H1 (cell line): ENCODE measurements around the gene PRKCD. TPM values are rescaled to one million over a fixed set of nuclear protein-coding genes. Genes with fewer than 3 reads are reported as not detected.

Experiments used
- CTCF ChIA-PET: fragments of 300-600 bp; sonication (Branson Sonifier 250); formaldehyde crosslinking; loops from one replicate; lab custom pipeline; 2021; ENCODE audit not compliant: partially characterized antibody; lab: Charles Lee
- POLR2A ChIA-PET: fragments of 300-600 bp; sonication (Branson Sonifier 250); formaldehyde crosslinking; loops from one replicate; lab custom pipeline; 2021; ENCODE audit warnings: inconsistent platforms; ENCODE audit not compliant: partially characterized antibody; lab: Charles Lee
- DNase-seq, 2 experiments: peaks; one replicate each; pipeline versions ENCODE4 v3.0.0 to v3.0.0-alpha.2; 2010 to 2022; ENCODE audit warnings: low spot score in 2 of 2, low read depth in 1 of 2, mixed read lengths in 1 of 2
- FAIRE-seq: peaks from 2 replicates; lab custom pipeline; 2011; peaks lifted over from hg19 to GRCh38; lab: Jason Lieb, UNC
- H2AFZ ChIP-seq: 2 replicates; pipeline ENCODE4 v1.8.1; 2012; ENCODE audit warnings: low read length, inconsistent platforms
- H2AK5ac ChIP-seq: 2 replicates; pipeline ENCODE4 v1.6.1; 2013; ENCODE audit warnings: low read depth, low read length
- H2BK120ac ChIP-seq: replicated peaks from 2 replicates; pipeline ENCODE3; 2013; ENCODE audit warnings: low read depth, low read length, inconsistent platforms
- H2BK12ac ChIP-seq: 2 replicates; pipeline ENCODE4 v1.6.1; 2013; ENCODE audit warnings: low read depth, low read length
- H2BK15ac ChIP-seq: 2 replicates; pipeline ENCODE4 v1.6.1; 2013; ENCODE audit warnings: low read length
- H2BK20ac ChIP-seq: 2 replicates; pipeline ENCODE4 v1.6.1; 2013; ENCODE audit warnings: low read length
- H2BK5ac ChIP-seq: 2 replicates; pipeline ENCODE4 v1.6.1; 2013; ENCODE audit warnings: low read depth, low read length
- H3K14ac ChIP-seq: 2 replicates; pipeline ENCODE4 v1.6.1; 2013; ENCODE audit warnings: inconsistent platforms; ENCODE audit not compliant: insufficient read length
- H3K18ac ChIP-seq: 2 replicates; pipeline ENCODE4 v1.6.1; 2013; ENCODE audit warnings: low read length; ENCODE audit errors: extremely low read depth
- H3K23ac ChIP-seq: 2 replicates; pipeline ENCODE4 v1.6.1; 2013; ENCODE audit warnings: inconsistent platforms; ENCODE audit not compliant: insufficient read length
- H3K23me2 ChIP-seq: 2 replicates; pipeline ENCODE4 v1.6.1; 2013; ENCODE audit warnings: low read depth, low read length
- H3K27ac ChIP-seq: 2 replicates; pipeline ENCODE4 v1.6.1; 2011; ENCODE audit warnings: low read depth, low read length, inconsistent platforms
- H3K27me3 ChIP-seq, 4 experiments: replicated peaks in 1 of 4; 1 replicate in 1 of 4; 2 replicates in 3 of 4; pipeline versions ENCODE4 v1.6.1 to v1.8.1; 2011 to 2013; ENCODE audit warnings: low read length in 3 of 4, mild to moderate bottlenecking in 3 of 4, inconsistent platforms in 2 of 4, mixed read lengths in 2 of 4, moderate library complexity in 1 of 4; ENCODE audit not compliant: control insufficient read depth in 3 of 4, insufficient read depth in 3 of 4; ENCODE audit errors: extremely low read depth in 1 of 4
- H3K36me3 ChIP-seq, 4 experiments: 2 replicates each; pipeline versions ENCODE4 v1.6.1 to v1.8.1; 2011 to 2013; ENCODE audit warnings: mild to moderate bottlenecking in 4 of 4, low read length in 3 of 4, moderate library complexity in 2 of 4, control low read depth in 1 of 4, inconsistent platforms in 1 of 4; ENCODE audit not compliant: insufficient read depth in 4 of 4, control insufficient read depth in 2 of 4
- H3K4ac ChIP-seq: replicated peaks from 2 replicates; pipeline ENCODE3; 2013; ENCODE audit warnings: low read length, low read depth, mixed read lengths, inconsistent platforms; ENCODE audit not compliant: insufficient read length
- H3K4me1 ChIP-seq, 4 experiments: replicated peaks in 1 of 4; 1 replicate in 1 of 4; 2 replicates in 3 of 4; pipeline versions ENCODE4 v1.6.1 to v1.8.1; 2011 to 2013; ENCODE audit warnings: low read length in 3 of 4, inconsistent platforms in 2 of 4, mixed read lengths in 1 of 4; ENCODE audit not compliant: insufficient read depth in 4 of 4, control insufficient read depth in 3 of 4
- H3K4me2 ChIP-seq, 2 experiments: 2 replicates each; pipeline versions ENCODE4 v1.6.1 to v1.8.1; 2011 to 2013; ENCODE audit warnings: low read depth in 2 of 2, low read length in 2 of 2, control low read depth in 1 of 2, inconsistent platforms in 1 of 2, mild to moderate bottlenecking in 1 of 2; ENCODE audit not compliant: insufficient read depth in 1 of 2
- H3K4me3 ChIP-seq, 4 experiments: fragments of 200-600, 300-600 bp in 1 of 4; sonication (generic), shearing (Covaris generic), sonication (Bioruptor Twin) in 1 of 4; 2 replicates each; pipeline versions ENCODE4 v1.5.1 to v1.8.1; 2011 to 2016; ENCODE audit warnings: low read length in 4 of 4, low read depth in 3 of 4, control low read depth in 2 of 4, inconsistent platforms in 2 of 4, mild to moderate bottlenecking in 2 of 4, mixed read lengths in 1 of 4, moderate library complexity in 1 of 4; ENCODE audit not compliant: insufficient read depth in 2 of 4; ENCODE audit errors: extremely low read depth in 1 of 4
- H3K56ac ChIP-seq: replicated peaks from 2 replicates; pipeline ENCODE3; 2013; ENCODE audit warnings: low read depth, mild to moderate bottlenecking, mixed read lengths, low read length, inconsistent platforms; ENCODE audit not compliant: insufficient read length
- H3K79me1 ChIP-seq: 2 replicates; pipeline ENCODE4 v1.6.1; 2013; ENCODE audit warnings: low read depth, low read length, control low read depth
- H3K79me2 ChIP-seq, 2 experiments: 2 replicates each; pipeline versions ENCODE4 v1.6.1 to v1.8.1; 2012 to 2013; ENCODE audit warnings: low read length in 2 of 2, mild to moderate bottlenecking in 2 of 2, inconsistent platforms in 1 of 2; ENCODE audit not compliant: insufficient read depth in 2 of 2, control insufficient read depth in 1 of 2
- H3K9ac ChIP-seq, 4 experiments: replicated peaks in 1 of 4; 1 replicate in 1 of 4; 2 replicates in 3 of 4; pipeline versions ENCODE4 v1.6.1 to v1.8.1; 2011 to 2013; ENCODE audit warnings: low read depth in 3 of 4, low read length in 3 of 4, control low read depth in 2 of 4, mild to moderate bottlenecking in 2 of 4, moderate library complexity in 2 of 4, inconsistent platforms in 1 of 4; ENCODE audit errors: extremely low read depth in 1 of 4
- H3K9me3 ChIP-seq, 2 experiments: 2 replicates each; pipeline versions ENCODE4 v1.6.1 to v1.8.1; 2012 to 2013; ENCODE audit warnings: mild to moderate bottlenecking in 2 of 2, moderate library complexity in 2 of 2, control low read depth in 1 of 2, inconsistent platforms in 1 of 2, low read depth in 1 of 2, low read length in 1 of 2, mixed read lengths in 1 of 2; ENCODE audit not compliant: insufficient read depth in 2 of 2
- H4K20me1 ChIP-seq, 2 experiments: replicated peaks in 1 of 2; 2 replicates each; pipeline versions ENCODE3 to v1.8.1; 2011 to 2013; ENCODE audit warnings: inconsistent platforms in 2 of 2, low read length in 2 of 2, mild to moderate bottlenecking in 1 of 2; ENCODE audit not compliant: insufficient read depth in 2 of 2, control insufficient read depth in 1 of 2
- H4K5ac ChIP-seq: 2 replicates; pipeline ENCODE4 v1.6.1; 2013; ENCODE audit warnings: low read length, low read depth, mixed read lengths, inconsistent platforms; ENCODE audit not compliant: insufficient read length
- H4K8ac ChIP-seq: 2 replicates; pipeline ENCODE4 v1.8.0; 2013; ENCODE audit warnings: mild to moderate bottlenecking, moderate library complexity, low read length, inconsistent platforms; ENCODE audit not compliant: insufficient read depth; ENCODE audit errors: extremely low read depth
- H4K91ac ChIP-seq: replicated peaks from 2 replicates; pipeline ENCODE3; 2013; ENCODE audit warnings: low read length, mixed read lengths, inconsistent platforms; ENCODE audit not compliant: insufficient read length
- CREB1 ChIP-seq: IDR thresholded peaks from 2 replicates; pipeline ENCODE4 v1.6.1; 2012; ENCODE audit warnings: inconsistent platforms
- EGR1 ChIP-seq: IDR thresholded peaks from 2 replicates; pipeline ENCODE4 v1.6.1; 2011; ENCODE audit warnings: low read depth, low read length, borderline replicate concordance
- GABPA ChIP-seq: IDR thresholded peaks from 2 replicates; pipeline ENCODE4 v1.6.1; 2011; ENCODE audit warnings: mild to moderate bottlenecking, low read length, moderate library complexity, borderline replicate concordance; ENCODE audit not compliant: insufficient read depth
- HDAC6 ChIP-seq: IDR thresholded peaks from one replicate; pipeline ENCODE4 v1.7.1; 2012; ENCODE audit warnings: low read depth, mild to moderate bottlenecking, inconsistent platforms, low read length, moderate library complexity
- JUND ChIP-seq: IDR thresholded peaks from 2 replicates; pipeline ENCODE4 v1.6.1; 2011; ENCODE audit warnings: mild to moderate bottlenecking, improper control_type of control experiment, low read length
- NANOG ChIP-seq: IDR thresholded peaks from 2 replicates; pipeline ENCODE4 v1.6.1; 2011; ENCODE audit warnings: low read length, low read depth, mild to moderate bottlenecking, inconsistent platforms; ENCODE audit not compliant: insufficient read depth, poor library complexity, severe bottlenecking
- PHF8 ChIP-seq: fragments of 200-600 bp; sonication (generic); conservative IDR thresholded peaks from 2 replicates; pipeline ENCODE4 v1.7.1; 2012; ENCODE audit warnings: low read depth, mild to moderate bottlenecking, inconsistent platforms, low read length, moderate library complexity
- RNF2 ChIP-seq: fragments of 200-900, 300-1000 bp; sonication (generic); IDR thresholded peaks from 2 replicates; pipeline ENCODE4 v1.7.1; 2016; ENCODE audit warnings: borderline replicate concordance, low read depth, mild to moderate bottlenecking, antibody characterized with exemption, low read length; ENCODE audit not compliant: poor library complexity, severe bottlenecking; ENCODE audit errors: missing control alignments
- SP1 ChIP-seq: IDR thresholded peaks from 2 replicates; pipeline ENCODE4 v1.6.1; 2011; ENCODE audit warnings: low read depth, low read length
- YY1 ChIP-seq: IDR thresholded peaks from 2 replicates; pipeline ENCODE4 v1.6.1; 2011; ENCODE audit warnings: low read depth, mild to moderate bottlenecking, low read length
- WGBS, 2 experiments: shearing (Covaris generic) in 1 of 2; methylation state at CpG; one replicate each; pipeline versions ENCODE4 v1.1.6 to v1.1.7; 2013 to 2015; ENCODE audit warnings: low lambda C conversion rate in 2 of 2, mixed read lengths in 2 of 2, inconsistent platforms in 1 of 2, low coverage in 1 of 2, missing lambda C conversion rate in 1 of 2; ENCODE audit not compliant: insufficient replicate concordance in 2 of 2, insufficient coverage in 1 of 2, insufficient read length in 1 of 2; ENCODE audit errors: extremely low coverage in 1 of 2, missing lambda C conversion rate in 1 of 2; 5-methylcytosine and 5-hydroxymethylcytosine counted together
- polyA plus RNA-seq, 7 experiments: library from polyadenylated mRNA; depleted of rRNA in 3 of 7; stranded (reverse) in 5 of 7; unstranded in 2 of 7; fragments of >200 nt in 5 of 7; fragments of 200-250 nt in 2 of 7; gene quantifications; 1 replicate in 5 of 7; 2 replicates in 1 of 7; 4 replicates in 1 of 7; pipeline versions ENCODE4 v1.2.1 to v1.2.3, GENCODE V29; 2011 to 2013; ENCODE audit warnings: missing spikeins in 2 of 7, mixed read lengths in 2 of 7
- total RNA-seq: library from RNA; stranded (reverse); fragmentation: NEBNext Ultra II Directional; extraction: Animal tissue kit (Norgen Biotek cat#: 25700); gene quantifications from 2 replicates; pipeline ENCODE4 v1.2.1, GENCODE V29; 2021

Gene PRKCD
- total and polyA plus RNA-seq, 2 of the 8 experiments (the other 6 are each of a cell fraction or from before 2014, with no cell fraction given) = 22.6 to 23.9 TPM

- no peaks in the 10 kb centered on the region for H3K23me2 ChIP-seq
- TF ChIP-seq GABPA = no peak
- no peak for TF ChIP-seq EGR1
- TF ChIP-seq NANOG = no peak
- no peak for TF ChIP-seq CREB1
- no peak for TF ChIP-seq JUND
- TF ChIP-seq SP1 = no peak
- TF ChIP-seq HDAC6 = no peak
- TF ChIP-seq RNF2 = no peak
- no peak for TF ChIP-seq PHF8
- no peak for TF ChIP-seq YY1
- H3K4me3 ChIP-seq = no peak overlapping the region
- no peak overlapping the region for H4K8ac ChIP-seq
- no peak overlapping the region for H3K9ac ChIP-seq
- no peak overlapping the region for H3K14ac ChIP-seq
- no peak overlapping the region for H3K4ac ChIP-seq
- H4K20me1 ChIP-seq = peaks cover 1 to 3% of the 10 kb centered on the region in 2 experiments
- H3K79me1 ChIP-seq = no peaks in the 10 kb centered on the region
- no peaks in the 10 kb centered on the region for H3K27me3 ChIP-seq
- no peak overlapping the region for H2AFZ ChIP-seq
- WGBS, 2 experiments = 87% methylated on average over 4 of the region's 4 CpGs; no CpG with 5 or more reads in 1 of the 2 experiments
- no peaks in the 10 kb centered on the region for H3K79me2 ChIP-seq
- ChIA-PET POLR2A (interaction anchor here (1.6 kb wide), 1 partner anchor 9 kb away, joined by 4 read pairs; the partner anchor contains the start of gene RFT1), CTCF (interaction anchor here (0.9 to 3.4 kb wide), 7 partner anchors 8 to 277 kb away, joined by 3 to 17 read pairs (median 4); no protein-coding TSS in a partner anchor)
- H3K56ac ChIP-seq = no peak overlapping the region
- no peak overlapping the region for H4K91ac ChIP-seq
- H3K23ac ChIP-seq = no peak overlapping the region
- DNase-seq = no peak
- no peak overlapping the region for H2BK5ac ChIP-seq
- no peak overlapping the region for H2BK15ac ChIP-seq
- H2BK20ac ChIP-seq = no peak overlapping the region
- FAIRE-seq = no peak
- H3K27ac ChIP-seq = no peak overlapping the region
- no peak overlapping the region for H3K18ac ChIP-seq
- no peaks in the 10 kb centered on the region for H3K4me1 ChIP-seq
- H3K9me3 ChIP-seq = no peaks in the 10 kb centered on the region
- H3K4me2 ChIP-seq = no peak overlapping the region
- no peak overlapping the region for H4K5ac ChIP-seq
- H3K36me3 ChIP-seq = peaks cover 8 to 72% (median 46%) of the 10 kb centered on the region in 4 experiments
- no peak overlapping the region for H2AK5ac ChIP-seq
- no peak overlapping the region for H2BK120ac ChIP-seq
- no peak overlapping the region for H2BK12ac ChIP-seq
These were observed 38.6 kb upstream of the PRKCD start for GRCh38 chr3:53122255-53122932.
